ENCODE measurements around the gene SHQ1. TPM values are rescaled to one million over a fixed set of nuclear protein-coding genes. Genes with fewer than 3 reads are reported as not detected.
"Not testable (repeated sequence)": the region's sequence is repeated elsewhere in the genome, so short reads cannot be mapped to it uniquely, and the experiment has no call there.

SHQ1 gene
- total RNA-seq, 6 experiments from 2014 or later = 18.4 to 21.1 (median 20.2) TPM

GRCh38 chr3:72739531-72740466, 108.4 kb downstream of the SHQ1 start:
- Mint-ChIP-seq H3K27me3 (ENCODE audit: insufficient read depth) (peaks cover 9% of the 10 kb centered on the region; the same call in 1 of the 2 replicates), H3K9me3 (peaks cover 4% of the 10 kb centered on the region), H3K27ac (no peak overlapping the region), H3K4me1 (ENCODE audit: low read depth) (peaks cover 10% of the 10 kb centered on the region; the same call in 1 of the 2 replicates), H3K36me3 (ENCODE audit: low read depth) (no peaks in the 10 kb centered on the region), H3K4me3 (no peak overlapping the region)
- TF ChIP-seq CTCF (IDR thresholded peaks at IDR 0.05) = no peak
- no peak for DNase-seq

GRCh38 chr3:72738752-72739530, 109.3 kb downstream of the SHQ1 start:
- H3K9me3 Mint-ChIP-seq = peaks cover 10% of the 10 kb centered on the region
- H3K4me3 Mint-ChIP-seq = no peak overlapping the region
- no peaks in the 10 kb centered on the region for H3K36me3 Mint-ChIP-seq (ENCODE audit: low read depth)
- TF ChIP-seq CTCF (IDR thresholded peaks at IDR 0.05) = no peak
- peaks cover 9% of the 10 kb centered on the region; the same call in 1 of the 2 replicates for H3K27me3 Mint-ChIP-seq (ENCODE audit: insufficient read depth)
- H3K27ac Mint-ChIP-seq = no peak overlapping the region
- DNase-seq = no peak
- peaks cover 10% of the 10 kb centered on the region; the same call in 1 of the 2 replicates for H3K4me1 Mint-ChIP-seq (ENCODE audit: low read depth)

GRCh38 chr3:72735072-72735471, 113.2 kb downstream of the SHQ1 start:
- H3K36me3 Mint-ChIP-seq (ENCODE audit: low read depth); H3K4me3 Mint-ChIP-seq; H3K27me3 Mint-ChIP-seq (ENCODE audit: insufficient read depth); H3K27ac Mint-ChIP-seq; DNase-seq; H3K4me1 Mint-ChIP-seq (ENCODE audit: low read depth): not testable (repeated sequence)
- peaks cover 20% of the 10 kb centered on the region for H3K9me3 Mint-ChIP-seq

- TF ChIP-seq CTCF (IDR thresholded peaks at IDR 0.05) = no peak
- Mint-ChIP-seq H3K27ac (no peak overlapping the region), H3K27me3 (ENCODE audit: insufficient read depth) (peaks cover 7% of the 10 kb centered on the region; the same call in 1 of the 2 replicates), H3K4me3 (no peak overlapping the region), H3K9me3 (peaks cover 20% of the 10 kb centered on the region), H3K36me3 (ENCODE audit: low read depth) (no peaks in the 10 kb centered on the region; the same call in 1 of the 2 replicates), H3K4me1 (ENCODE audit: low read depth) (no peaks in the 10 kb centered on the region)
- DNase-seq = no peak
Observed at GRCh38 chr3:72733676-72734075, 114.6 kb downstream of the SHQ1 start.

- peaks cover 20% of the 10 kb centered on the region for H3K9me3 Mint-ChIP-seq
- not testable (repeated sequence) for H3K4me1 Mint-ChIP-seq (ENCODE audit: low read depth); H3K27ac Mint-ChIP-seq; H3K36me3 Mint-ChIP-seq (ENCODE audit: low read depth); H3K27me3 Mint-ChIP-seq (ENCODE audit: insufficient read depth); H3K4me3 Mint-ChIP-seq; DNase-seq
Observed at GRCh38 chr3:72732666-72733345, 115.4 kb downstream of the SHQ1 start.

GRCh38 chr3:72728958-72729467, 119.2 kb downstream of the SHQ1 start:
- no peak for DNase-seq
- Mint-ChIP-seq H3K4me1 (ENCODE audit: low read depth) (no peaks in the 10 kb centered on the region), H3K36me3 (ENCODE audit: low read depth) (no peaks in the 10 kb centered on the region; the same call in 1 of the 2 replicates), H3K27ac (no peak overlapping the region), H3K4me3 (no peak overlapping the region), H3K9me3 (peaks cover 10% of the 10 kb centered on the region), H3K27me3 (ENCODE audit: insufficient read depth) (peaks cover 3% of the 10 kb centered on the region; the same call in 1 of the 2 replicates)
- no peak for TF ChIP-seq CTCF (IDR thresholded peaks at IDR 0.05)

All from HFFc6 (cell line).